Measurements from ENCODE around the gene LGI4. TPM values are rescaled to one million over a fixed set of nuclear protein-coding genes. Genes with fewer than 3 reads are reported as not detected.

LGI4 gene
- total RNA-seq, 1 donor = 0.72 TPM

DNA sequence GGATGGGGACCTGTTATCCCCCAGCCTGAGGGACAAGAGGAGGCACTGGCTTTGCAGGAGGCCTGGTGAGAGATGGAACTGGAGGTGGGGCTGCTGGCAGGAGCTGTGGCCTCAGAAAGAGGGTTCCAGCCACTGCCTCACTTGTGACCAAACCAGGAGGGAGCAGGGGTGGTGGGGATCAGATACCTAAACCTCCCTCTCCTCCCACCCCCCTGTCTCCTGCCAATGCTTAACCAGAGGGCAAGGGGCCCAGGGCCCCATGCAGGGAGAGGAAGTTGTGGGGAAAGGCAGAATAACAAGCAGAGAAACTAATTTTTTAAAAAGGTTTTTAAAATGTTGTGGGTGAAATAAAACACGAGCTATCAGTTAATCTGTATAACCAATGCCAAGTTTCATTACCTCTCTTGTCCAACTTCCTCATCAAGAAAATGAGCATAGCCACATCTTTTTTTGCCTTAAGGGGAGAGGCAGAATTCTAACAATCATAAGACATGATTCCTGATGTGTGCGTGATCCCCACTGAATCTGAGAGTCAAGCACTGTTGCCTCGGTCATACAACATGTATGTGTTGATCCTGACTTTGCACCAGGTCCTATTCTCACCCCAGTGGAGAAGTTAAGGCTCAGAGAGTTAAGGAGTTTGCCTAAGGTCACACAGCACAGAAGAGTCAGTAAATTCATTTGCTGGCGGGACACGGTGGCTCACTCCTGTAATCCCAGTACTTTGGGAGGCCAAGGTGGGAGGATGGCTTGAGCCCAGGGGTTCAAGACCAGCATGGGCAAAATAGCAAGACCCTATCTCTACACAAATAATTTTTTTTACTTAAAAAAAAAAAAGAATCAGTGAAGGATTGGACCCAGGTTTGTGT lies 32.6 kb upstream of the LGI4 start:
- Histone ChIP-seq H3K36me3 (ENCODE audit: insufficient read depth, low read length) (peaks cover 49% of the 10 kb centered on the region), H2AFZ (ENCODE audit: low read length) (no peak overlapping the region)
- TF ChIP-seq CTCF (IDR thresholded peaks at IDR 0.05; ENCODE audit: extremely low read depth, low read depth, low read length) = no peak

DNA sequence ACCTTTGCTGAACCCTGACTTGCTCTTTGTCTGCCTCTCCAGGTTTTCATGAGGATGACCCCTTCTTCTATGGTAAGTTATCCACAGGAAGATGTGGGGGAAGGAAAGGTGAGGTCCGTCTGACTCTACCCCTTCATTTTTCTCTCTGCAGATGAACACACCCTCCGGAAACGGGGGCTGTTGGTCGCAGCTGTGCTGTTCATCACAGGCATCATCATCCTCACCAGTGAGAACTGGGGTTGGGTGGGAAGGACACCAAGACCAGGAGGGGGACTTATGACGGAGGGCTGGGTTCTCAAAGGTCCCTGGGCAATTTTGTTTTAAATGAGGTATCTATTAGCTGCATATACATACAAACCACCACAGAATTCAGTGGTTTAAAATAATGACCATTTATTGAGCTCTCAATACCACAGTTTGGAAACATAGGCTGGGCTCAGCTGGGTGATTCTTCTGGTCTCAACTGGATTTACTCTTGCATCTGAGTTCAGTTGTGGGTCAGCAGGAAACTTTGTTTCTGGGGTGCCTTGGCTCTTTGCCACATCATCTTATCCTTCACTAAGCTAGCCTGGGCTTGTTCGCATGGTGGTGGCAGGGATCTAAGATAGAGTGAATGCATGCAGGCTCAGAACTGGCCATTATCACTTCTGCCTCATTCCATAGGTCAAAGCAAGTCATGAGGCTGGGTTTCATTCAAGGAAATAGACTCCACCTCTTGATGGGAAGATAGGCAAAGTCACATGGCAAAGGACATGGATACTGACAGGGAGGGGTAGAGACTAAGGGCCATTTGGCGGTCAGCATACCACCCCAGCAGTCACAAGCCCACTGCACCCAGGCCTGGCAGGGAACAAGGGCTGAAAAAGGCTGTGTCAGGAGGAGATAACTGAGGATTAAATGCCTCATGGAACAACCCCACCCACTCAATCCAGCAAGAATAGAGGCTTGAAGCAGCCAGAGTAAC lies 31.5 kb upstream of the LGI4 start:
- no peak overlapping the region for H3K4me2 ChIP-seq (ENCODE audit: insufficient read depth, low read length)
- peak; percentile 21 for DNase-seq (ENCODE audit: insufficient read length, low spot score, missing footprints)
- peaks cover 19% of the 10 kb centered on the region for H3K9me3 ChIP-seq (ENCODE audit: low read depth, low read length)
- H3K27ac ChIP-seq (ENCODE audit: low read depth, low read length) = no peak overlapping the region
- H2AFZ ChIP-seq (ENCODE audit: low read length) = no peak overlapping the region
- H3K4me1 ChIP-seq (ENCODE audit: insufficient read depth, low read length) = no peaks in the 10 kb centered on the region
- H3K27me3 ChIP-seq (ENCODE audit: insufficient read depth, low read length) = no peaks in the 10 kb centered on the region
- H3K79me2 ChIP-seq (ENCODE audit: insufficient read depth, low read length) = no peaks in the 10 kb centered on the region
- no peak overlapping the region for H3K4me3 ChIP-seq (ENCODE audit: insufficient read depth, low read length)
- no peak for TF ChIP-seq CTCF (IDR thresholded peaks at IDR 0.05; ENCODE audit: extremely low read depth, low read depth, low read length)
- H4K20me1 ChIP-seq (ENCODE audit: insufficient read depth, low read length) = no peaks in the 10 kb centered on the region
- peaks cover 60% of the 10 kb centered on the region for H3K36me3 ChIP-seq (ENCODE audit: insufficient read depth, low read length)

More for the DNA sequence above, 32.6 kb upstream of the LGI4 start:
- Histone ChIP-seq H3K4me2 (ENCODE audit: insufficient read depth, low read length) (no peak overlapping the region), H4K20me1 (ENCODE audit: insufficient read depth, low read length) (no peaks in the 10 kb centered on the region), H3K27ac (ENCODE audit: low read depth, low read length) (no peak overlapping the region), H3K27me3 (ENCODE audit: insufficient read depth, low read length) (no peaks in the 10 kb centered on the region), H3K4me1 (ENCODE audit: insufficient read depth, low read length) (no peaks in the 10 kb centered on the region), H3K9me3 (ENCODE audit: low read depth, low read length) (peaks cover 19% of the 10 kb centered on the region), H3K4me3 (ENCODE audit: insufficient read depth, low read length) (no peak overlapping the region), H3K79me2 (ENCODE audit: insufficient read depth, low read length) (no peaks in the 10 kb centered on the region)
- peak; percentile 19 for DNase-seq (ENCODE audit: insufficient read length, low spot score, missing footprints)

DNA sequence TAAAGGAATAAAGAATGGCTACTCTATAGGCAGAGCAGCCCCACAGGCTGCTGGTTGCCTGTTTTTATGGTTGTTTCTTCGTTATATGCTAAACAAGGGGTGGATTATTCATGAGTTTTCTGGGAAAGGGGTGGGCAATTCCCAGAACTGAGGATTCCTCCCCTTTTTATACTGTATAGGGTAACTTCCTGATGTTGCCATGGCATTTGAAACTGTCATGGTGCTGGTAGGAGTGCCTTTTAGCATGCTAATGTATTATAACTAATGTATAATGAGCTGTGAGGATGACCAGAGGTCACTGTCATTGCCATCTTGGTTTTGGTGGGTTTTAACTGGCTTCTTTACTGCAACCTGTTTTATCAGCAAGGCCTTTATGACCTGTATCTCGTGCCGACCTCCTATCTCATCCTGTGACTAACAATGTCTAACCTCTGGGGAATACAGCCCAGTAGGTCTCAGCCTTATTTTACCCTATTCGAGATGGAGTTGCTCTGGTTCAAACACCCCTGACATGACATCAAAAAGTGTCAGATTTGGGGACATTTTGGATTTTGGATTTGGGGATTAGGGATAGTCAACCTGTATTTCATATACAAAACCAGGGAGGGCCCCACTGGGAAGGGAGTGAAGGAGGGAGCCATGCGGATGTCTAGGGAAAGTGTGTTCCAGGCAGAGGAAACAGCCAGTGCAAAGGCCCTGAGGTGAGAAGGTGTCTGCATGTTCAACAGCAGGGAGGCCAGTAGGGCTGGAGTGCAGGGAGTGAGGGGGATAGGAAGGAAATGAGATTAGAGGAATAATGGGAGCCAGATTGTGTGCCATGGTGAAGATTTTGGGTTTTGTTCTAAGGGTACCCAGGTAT lies 30.6 kb upstream of the LGI4 start:
- Histone ChIP-seq H3K27ac (ENCODE audit: low read depth, low read length) (no peak overlapping the region), H3K9me3 (ENCODE audit: low read depth, low read length) (peaks cover 19% of the 10 kb centered on the region), H3K36me3 (ENCODE audit: insufficient read depth, low read length) (peaks cover 62% of the 10 kb centered on the region), H4K20me1 (ENCODE audit: insufficient read depth, low read length) (no peaks in the 10 kb centered on the region), H2AFZ (ENCODE audit: low read length) (no peak overlapping the region), H3K4me1 (ENCODE audit: insufficient read depth, low read length) (no peaks in the 10 kb centered on the region), H3K4me3 (ENCODE audit: insufficient read depth, low read length) (no peak overlapping the region), H3K79me2 (ENCODE audit: insufficient read depth, low read length) (no peaks in the 10 kb centered on the region), H3K4me2 (ENCODE audit: insufficient read depth, low read length) (no peak overlapping the region), H3K27me3 (ENCODE audit: insufficient read depth, low read length) (no peaks in the 10 kb centered on the region)
- TF ChIP-seq CTCF (IDR thresholded peaks at IDR 0.05; ENCODE audit: extremely low read depth, low read depth, low read length) = no peak
- peak; percentile 8 for DNase-seq (ENCODE audit: insufficient read length, low spot score, missing footprints)

Measured in osteoblast (primary cell).